GM19035 (cell line): Measurements from ENCODE around the gene DAP.
"Not testable (repeated sequence)": the region's sequence is repeated elsewhere in the genome, so short reads cannot be mapped to it uniquely, and the experiment has no call there.

Source experiments
- ATAC-seq: cut with Tn5 transposase; IDR thresholded peaks from one replicate; pipeline ENCODE4 v1.9.1; 2021; ENCODE audit not compliant: unreplicated experiment

Gene DAP

DNA sequence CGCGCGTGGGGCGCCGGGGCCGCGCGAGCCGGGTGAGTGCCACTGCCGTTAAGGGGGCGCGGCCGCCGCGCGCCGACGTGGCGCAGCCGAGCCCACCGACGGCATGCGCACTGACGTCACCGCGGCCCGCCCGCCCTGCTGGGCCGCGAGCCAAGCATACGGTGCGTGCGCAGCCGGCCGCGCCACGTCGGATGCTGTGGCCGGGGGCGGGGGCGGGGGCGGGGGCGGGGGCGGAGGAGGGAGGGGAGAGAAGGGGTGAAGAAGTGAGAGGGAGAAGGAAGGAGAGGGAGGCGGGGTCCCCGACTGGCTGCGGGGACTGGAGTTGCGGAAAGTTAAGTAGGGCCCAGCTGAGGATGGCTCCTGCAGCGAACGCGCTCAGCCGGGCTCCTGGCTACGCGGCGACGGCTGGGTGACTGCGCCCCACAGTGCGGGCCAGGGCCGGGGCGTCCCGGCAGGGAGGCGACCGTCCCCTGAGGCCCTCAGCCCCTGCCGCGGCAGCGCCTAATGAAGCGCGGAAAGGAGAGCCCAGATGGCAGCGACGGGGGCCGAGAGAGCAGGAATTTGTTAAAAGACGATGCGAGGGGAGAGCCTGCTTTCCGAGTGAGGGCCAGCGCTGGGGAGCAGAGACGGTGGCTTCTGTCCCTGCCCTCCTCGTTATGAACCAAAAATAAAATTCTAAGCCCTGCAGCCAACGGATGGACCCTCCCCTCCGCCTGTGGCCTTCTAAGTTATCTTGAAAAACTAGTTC, at the start of gene DAP:
Gene DAP, minus strand, starts transcription at position 50 of the 748 bp plus-strand sequence. CDS start 166 bp downstream, outside the sequence.
- ATAC-seq = peak; percentile 78

DNA sequence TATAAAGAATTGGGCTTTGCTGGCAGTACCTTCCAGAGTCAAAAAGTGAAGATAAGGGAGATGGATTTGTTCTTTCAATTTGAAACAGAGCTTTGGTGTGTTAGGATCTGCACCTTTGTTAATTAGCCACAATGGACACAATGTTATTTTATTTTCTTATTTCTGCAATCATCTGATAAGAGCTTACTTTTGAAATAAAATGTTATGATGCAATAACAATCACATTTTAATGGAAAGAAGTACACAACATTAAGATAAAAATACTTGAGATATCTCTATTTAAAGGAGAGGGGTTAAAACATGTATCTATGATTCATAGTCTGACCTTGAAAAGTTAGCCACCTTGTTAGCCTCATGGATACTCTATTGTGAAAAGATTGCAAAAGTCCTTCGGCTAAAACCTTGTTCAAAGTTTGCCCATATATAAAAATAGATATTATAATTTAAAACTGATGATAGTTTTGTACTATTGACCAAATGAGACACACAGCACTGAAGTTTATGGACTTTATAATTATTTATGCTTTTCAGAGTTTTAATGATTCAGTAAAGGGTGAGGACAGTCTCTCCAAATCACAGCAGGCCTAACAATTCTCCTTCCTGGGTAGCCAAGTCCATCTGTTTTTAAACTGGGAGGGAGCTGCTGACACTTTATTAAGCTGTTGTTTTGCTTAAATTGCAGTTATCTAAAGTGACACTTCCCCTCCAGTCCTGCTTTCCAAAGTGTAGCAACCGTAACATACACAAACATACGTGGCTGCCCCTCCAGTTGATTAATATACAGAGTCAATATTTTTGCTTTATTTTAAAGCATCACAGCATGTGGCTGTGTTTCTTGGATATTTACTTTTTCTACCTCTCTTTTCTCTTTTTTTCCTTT, 47.6 kb upstream of the DAP start:
- no peak for ATAC-seq

- ATAC-seq = no peak
Observed at GRCh38 chr5:10801931-10802666, 41.1 kb upstream of the DAP start.

- no peak for ATAC-seq
Observed at GRCh38 chr5:10800852-10801251, 39.8 kb upstream of the DAP start.

DNA sequence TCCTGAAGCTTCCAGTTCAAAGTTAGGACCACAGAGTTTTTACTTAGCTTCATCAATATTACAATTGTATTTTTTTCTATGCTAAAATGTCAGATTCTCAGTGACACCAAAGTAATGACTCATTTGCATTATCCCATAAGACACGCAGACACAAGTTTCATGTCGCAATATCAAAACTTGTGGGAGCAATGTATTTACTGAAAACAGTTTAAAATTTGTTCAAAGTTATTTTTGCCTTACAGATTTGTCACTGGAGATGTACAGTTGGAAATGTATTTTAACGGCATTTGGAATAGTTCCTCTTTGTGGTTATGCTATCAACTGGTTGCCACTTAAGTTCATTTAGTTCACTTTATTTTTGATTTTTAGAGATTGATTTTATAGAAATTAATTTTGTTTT, 36.2 kb upstream of the DAP start:
- no peak for ATAC-seq

GRCh38 chr5:10793785-10794184, 32.8 kb upstream of the DAP start:
- no peak for ATAC-seq

DNA sequence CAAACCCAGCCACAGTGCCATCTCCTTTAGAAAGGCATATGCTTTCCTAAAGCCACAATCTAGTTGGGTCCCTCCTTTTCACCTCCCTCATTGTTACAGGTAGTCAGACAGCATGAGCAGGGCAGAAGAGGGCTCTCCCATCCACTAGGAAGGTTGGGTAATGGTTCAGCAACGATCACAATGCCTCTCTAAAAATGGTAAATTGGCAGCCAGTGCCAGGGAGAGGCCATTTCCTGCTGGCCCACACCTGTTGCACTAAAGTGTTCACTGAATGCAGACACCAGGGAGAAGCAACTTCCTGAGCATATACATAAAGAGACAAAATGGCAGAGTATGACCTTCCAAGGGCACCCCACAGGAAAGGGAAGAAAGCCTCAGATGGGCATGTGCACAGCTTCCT, 31.3 kb upstream of the DAP start:
- no peak for ATAC-seq

DNA sequence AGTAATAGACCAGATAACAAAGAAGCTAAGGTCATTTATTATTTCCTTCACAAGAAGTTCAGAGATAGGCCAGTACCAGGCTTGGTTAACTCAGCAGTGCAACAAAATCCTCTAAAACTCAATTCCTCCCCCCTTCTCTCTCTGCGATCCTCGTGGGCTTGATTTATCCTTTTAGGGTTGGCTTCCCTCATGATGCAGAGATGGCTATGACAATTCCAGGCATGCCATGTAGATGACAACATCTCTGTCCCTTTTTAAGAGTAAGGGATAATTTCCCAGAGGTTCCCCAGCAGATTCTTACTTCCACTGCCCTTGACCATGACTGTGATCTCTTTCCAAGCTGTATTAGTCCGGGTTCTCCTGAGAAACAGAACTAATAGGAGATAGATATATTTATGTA, 28.7 kb upstream of the DAP start:
- ATAC-seq = no peak

- no peak for ATAC-seq
Observed at GRCh38 chr5:10789021-10789420, 28.0 kb upstream of the DAP start.

- no peak for ATAC-seq
Observed at GRCh38 chr5:10788358-10788757, 27.3 kb upstream of the DAP start.

DNA sequence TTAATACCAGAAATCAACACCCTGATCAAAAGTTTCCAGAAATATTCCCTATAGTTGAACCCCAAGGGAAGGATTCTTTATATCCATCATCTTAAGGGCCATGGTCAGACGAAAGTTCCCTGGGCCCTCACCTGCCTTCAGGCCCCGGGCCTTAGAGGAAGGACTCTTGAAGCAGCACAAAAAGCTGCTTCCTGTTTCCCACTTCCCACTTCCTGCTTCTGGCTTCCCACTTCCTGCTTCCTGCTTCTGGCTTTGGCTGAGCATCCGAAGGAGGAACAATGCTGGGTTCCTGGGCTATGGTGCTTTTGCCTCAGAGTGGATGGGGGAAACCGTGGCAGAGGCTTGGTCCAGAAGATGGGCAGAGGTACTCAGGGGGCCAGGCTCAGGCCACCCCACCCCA, 25.8 kb upstream of the DAP start:
- no peak for ATAC-seq

DNA sequence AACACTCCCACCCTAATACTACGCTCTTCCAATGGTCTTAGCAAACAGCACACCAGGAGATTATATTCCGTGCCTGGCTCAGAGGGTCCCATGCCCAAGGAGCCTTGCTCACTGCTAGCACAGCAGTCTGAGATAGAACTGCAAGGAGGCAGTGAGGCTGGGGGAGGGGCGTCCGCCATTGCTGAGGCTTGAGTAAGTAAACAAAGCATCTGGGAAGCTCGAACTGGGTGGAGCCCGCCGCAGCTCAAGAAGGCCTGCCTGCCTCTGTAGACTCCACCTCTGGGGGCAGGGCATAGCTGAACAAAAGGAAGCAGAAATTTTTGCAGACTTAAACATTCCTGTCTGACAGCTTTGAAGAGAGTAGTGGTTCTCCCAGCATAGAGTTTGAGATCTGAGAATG, 19.2 kb upstream of the DAP start:
- ATAC-seq = not testable (repeated sequence)

- no peak for ATAC-seq
Observed at GRCh38 chr5:10779592-10779991, 18.6 kb upstream of the DAP start.

GRCh38 chr5:10778179-10778910, 17.3 kb upstream of the DAP start:
- no peak for ATAC-seq

DNA sequence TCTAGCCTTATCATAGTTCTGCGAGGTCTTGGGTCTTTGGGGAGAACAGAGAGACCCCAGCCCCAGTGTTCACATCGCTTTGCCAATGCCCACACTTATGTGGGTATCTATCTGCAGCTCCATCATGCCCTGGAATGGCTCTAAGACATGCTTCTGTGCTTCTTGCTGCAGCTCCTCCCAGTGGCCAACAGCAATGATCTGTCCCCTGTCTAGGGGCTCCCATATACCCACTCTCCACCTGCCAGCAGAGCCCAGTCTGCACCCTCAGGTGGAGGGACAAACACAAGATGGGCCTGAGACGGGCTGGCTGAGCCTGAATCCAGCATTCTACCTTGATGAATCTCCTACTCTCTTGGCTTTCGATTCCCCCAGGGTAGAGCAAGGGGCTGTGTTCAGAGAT, 14.6 kb upstream of the DAP start:
- ATAC-seq = no peak

- no peak for ATAC-seq
Observed at GRCh38 chr5:10772901-10773585, 12.0 kb upstream of the DAP start.

DNA sequence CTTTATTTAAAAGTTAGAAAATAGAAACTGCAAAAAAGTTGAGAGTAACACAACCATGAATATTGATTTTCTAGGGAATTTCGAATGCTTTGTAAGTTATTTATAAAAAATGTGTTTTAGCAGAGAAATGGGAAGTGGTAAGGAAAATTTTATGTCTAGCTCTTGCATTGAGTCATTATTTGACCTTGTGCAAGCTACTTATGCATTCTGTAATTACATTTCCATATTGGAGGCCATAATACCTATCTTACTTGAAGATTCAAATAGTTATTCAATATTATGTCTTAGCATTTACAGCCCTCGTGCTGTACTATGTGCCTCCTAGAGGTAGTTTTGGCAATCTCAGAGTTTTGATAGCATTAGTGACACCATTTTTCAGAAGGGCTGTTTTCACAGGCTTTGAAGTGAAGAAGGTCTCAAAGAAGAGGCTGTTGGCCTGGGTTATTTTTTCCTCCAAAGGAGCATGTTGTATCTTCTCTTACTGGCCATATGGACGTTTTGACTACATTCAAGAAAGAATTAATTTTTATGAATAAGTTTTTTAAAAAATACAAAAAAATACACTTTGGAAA, 7.4 kb upstream of the DAP start:
- no peak for ATAC-seq

DNA sequence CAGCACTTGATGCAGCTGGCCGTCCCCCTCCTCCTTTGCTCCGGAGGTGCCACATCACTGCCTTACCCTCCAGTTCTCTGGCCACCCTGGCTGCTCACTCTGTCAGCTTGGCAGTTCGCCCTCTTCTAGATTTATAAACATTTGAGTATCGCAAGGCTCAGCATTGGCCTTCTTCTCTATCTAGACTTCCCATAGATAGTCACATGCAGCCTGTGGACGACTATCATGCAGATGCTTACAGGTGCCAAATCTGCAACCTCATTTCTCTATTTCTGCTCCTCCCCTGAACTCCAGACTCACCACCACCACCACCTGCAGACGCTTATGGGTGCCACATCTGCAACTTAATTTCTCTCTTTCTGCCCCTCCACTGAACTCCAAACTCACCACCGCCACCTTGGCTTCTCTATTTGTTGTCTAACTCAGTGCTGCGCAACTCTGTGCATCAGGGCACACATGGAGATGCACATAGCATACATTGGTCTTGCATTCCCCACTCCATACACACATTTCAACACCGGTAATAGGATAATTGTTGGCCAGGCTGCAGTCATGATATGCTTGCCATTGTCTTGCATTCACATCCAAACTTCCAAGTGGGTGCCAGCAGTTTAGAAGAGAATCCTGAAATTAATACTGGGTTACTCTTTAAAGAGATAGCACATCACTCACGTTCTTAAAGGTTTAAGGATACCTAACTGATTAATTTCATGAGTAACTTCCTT, 1.9 kb upstream of the DAP start:
- ATAC-seq = no peak
